IPS-15b (cell line): ENCODE results near the gene CCDC88C.
"Not testable (repeated sequence)": the region's sequence is repeated elsewhere in the genome, so short reads cannot be mapped to it uniquely, and the experiment has no call there.

ENCODE experiments used
- H3K27me3 ChIP-seq: one replicate; pipeline ENCODE4 v1.6.1; 2013; ENCODE audit warnings: low read length; ENCODE audit not compliant: control insufficient read depth, insufficient read depth
- H3K36me3 ChIP-seq: one replicate; pipeline ENCODE4 v1.6.1; 2013; ENCODE audit warnings: low read length; ENCODE audit not compliant: control insufficient read depth, insufficient read depth
- H3K4me1 ChIP-seq: one replicate; pipeline ENCODE4 v1.6.1; 2013; ENCODE audit warnings: mild to moderate bottlenecking, low read length; ENCODE audit not compliant: control insufficient read depth, insufficient read depth
- H3K4me3 ChIP-seq: one replicate; pipeline ENCODE4 v1.5.1; 2013; ENCODE audit warnings: low read depth, low read length
- H3K9ac ChIP-seq: one replicate; pipeline ENCODE4 v1.6.1; 2013; ENCODE audit warnings: low read depth, mild to moderate bottlenecking, low read length
- H3K9me3 ChIP-seq: one replicate; pipeline ENCODE4 v1.6.1; 2013; ENCODE audit warnings: mild to moderate bottlenecking, low read length; ENCODE audit not compliant: control insufficient read depth, insufficient read depth

Gene CCDC88C

GRCh38 chr14:91415794-91416743 is 1.6 kb downstream of the CCDC88C start:
- H3K9me3 ChIP-seq: no peaks in the 10 kb centered on the region
- peak overlapping the region; percentile 78 for H3K4me3 ChIP-seq
- no peaks in the 10 kb centered on the region for H3K36me3 ChIP-seq
- peaks cover 25% of the 10 kb centered on the region for H3K4me1 ChIP-seq
- H3K27me3 ChIP-seq: no peaks in the 10 kb centered on the region
- H3K9ac ChIP-seq: no peak overlapping the region

GRCh38 chr14:91414475-91414833 is 3.2 kb downstream of the CCDC88C start:
- no peaks in the 10 kb centered on the region for H3K36me3 ChIP-seq
- no peak overlapping the region for H3K9ac ChIP-seq
- no peak overlapping the region for H3K4me3 ChIP-seq
- H3K4me1 ChIP-seq: peaks cover 25% of the 10 kb centered on the region
- no peaks in the 10 kb centered on the region for H3K9me3 ChIP-seq
- H3K27me3 ChIP-seq: no peaks in the 10 kb centered on the region

GRCh38 chr14:91413547-91414474 is 3.8 kb downstream of the CCDC88C start:
- Histone ChIP-seq H3K27me3 (no peaks in the 10 kb centered on the region), H3K9me3 (no peaks in the 10 kb centered on the region), H3K4me1 (peaks cover 25% of the 10 kb centered on the region), H3K9ac (no peak overlapping the region), H3K4me3 (peak overlapping the region; percentile 1), H3K36me3 (peaks cover 2% of the 10 kb centered on the region)

- H3K4me3 ChIP-seq: no peak overlapping the region
- H3K9me3 ChIP-seq: no peaks in the 10 kb centered on the region
- no peak overlapping the region for H3K9ac ChIP-seq
- no peaks in the 10 kb centered on the region for H3K27me3 ChIP-seq
- H3K36me3 ChIP-seq: peaks cover 9% of the 10 kb centered on the region
- H3K4me1 ChIP-seq: peaks cover 25% of the 10 kb centered on the region
These were observed 4.7 kb downstream of the CCDC88C start for GRCh38 chr14:91412939-91413338.

GRCh38 chr14:91410771-91411536 is 6.7 kb downstream of the CCDC88C start:
- Histone ChIP-seq H3K36me3 (peaks cover 16% of the 10 kb centered on the region), H3K4me3 (no peak overlapping the region), H3K9ac (no peak overlapping the region)

GRCh38 chr14:91409928-91410718 is 7.5 kb downstream of the CCDC88C start:
- Histone ChIP-seq H3K9ac (no peak overlapping the region), H3K4me3 (no peak overlapping the region), H3K27me3 (no peaks in the 10 kb centered on the region), H3K9me3 (no peaks in the 10 kb centered on the region), H3K4me1 (peaks cover 16% of the 10 kb centered on the region), H3K36me3 (peaks cover 16% of the 10 kb centered on the region)

More at GRCh38 chr14:91410771-91411536, 6.7 kb downstream of the CCDC88C start:
- H3K9me3 ChIP-seq: no peaks in the 10 kb centered on the region
- peaks cover 20% of the 10 kb centered on the region for H3K4me1 ChIP-seq
- H3K27me3 ChIP-seq: no peaks in the 10 kb centered on the region

- H3K9ac ChIP-seq, H3K9me3 ChIP-seq, H3K27me3 ChIP-seq, H3K4me3 ChIP-seq: not testable (repeated sequence)
- Histone ChIP-seq H3K4me1 (peaks cover 14% of the 10 kb centered on the region), H3K36me3 (peaks cover 16% of the 10 kb centered on the region)
These were observed 8.4 kb downstream of the CCDC88C start for GRCh38 chr14:91409240-91409639.

GRCh38 chr14:91406982-91407381 is 10.6 kb downstream of the CCDC88C start:
- H3K36me3 ChIP-seq: peaks cover 16% of the 10 kb centered on the region
- H3K9me3 ChIP-seq: no peaks in the 10 kb centered on the region
- no peak overlapping the region for H3K9ac ChIP-seq
- no peaks in the 10 kb centered on the region for H3K27me3 ChIP-seq
- H3K4me1 ChIP-seq: no peaks in the 10 kb centered on the region
- H3K4me3 ChIP-seq: no peak overlapping the region

GRCh38 chr14:91406451-91406850 is 11.2 kb downstream of the CCDC88C start:
- Histone ChIP-seq H3K9ac (no peak overlapping the region), H3K4me3 (no peak overlapping the region), H3K36me3 (peaks cover 16% of the 10 kb centered on the region), H3K27me3 (no peaks in the 10 kb centered on the region), H3K9me3 (no peaks in the 10 kb centered on the region), H3K4me1 (no peaks in the 10 kb centered on the region)

- peaks cover under 1% of the 10 kb centered on the region for H3K4me1 ChIP-seq
- no peak overlapping the region for H3K9ac ChIP-seq
- H3K4me3 ChIP-seq: no peak overlapping the region
- no peaks in the 10 kb centered on the region for H3K9me3 ChIP-seq
- H3K36me3 ChIP-seq: peaks cover 16% of the 10 kb centered on the region
- H3K27me3 ChIP-seq: no peaks in the 10 kb centered on the region
These were observed 11.7 kb downstream of the CCDC88C start for GRCh38 chr14:91405724-91406435.
